Subcutaneous abdominal adipose tissue (tissue), 5 donors: ENCODE data around the gene PIK3AP1.

Experiments
- H3K27ac ChIP-seq: one replicate; pipeline ENCODE4 v1.7.0; 2013; ENCODE audit warnings: low read depth, mild to moderate bottlenecking, inconsistent platforms, low read length, moderate library complexity
- H3K27me3 ChIP-seq, 5 donors: one replicate each; pipeline ENCODE4 v1.7.0; 2013; ENCODE audit warnings: low read length in 5 of 5, inconsistent platforms in 1 of 5; ENCODE audit not compliant: control insufficient read depth in 5 of 5, insufficient read depth in 4 of 5
- H3K36me3 ChIP-seq, 5 donors: one replicate each; pipeline ENCODE4 v1.7.0; 2013; ENCODE audit warnings: low read length in 5 of 5; ENCODE audit not compliant: control insufficient read depth in 5 of 5, insufficient read depth in 5 of 5
- H3K4me1 ChIP-seq, 5 donors: one replicate each; pipeline ENCODE4 v1.7.0; 2013; ENCODE audit warnings: low read length in 5 of 5, mild to moderate bottlenecking in 3 of 5, moderate library complexity in 1 of 5; ENCODE audit not compliant: control insufficient read depth in 5 of 5, insufficient read depth in 5 of 5
- H3K4me3 ChIP-seq, 5 donors: one replicate each; pipeline ENCODE4 v1.7.0; 2013; ENCODE audit warnings: low read length in 5 of 5, low read depth in 1 of 5
- H3K9ac ChIP-seq, 5 donors: one replicate each; pipeline ENCODE4 v1.7.0; 2013; ENCODE audit warnings: low read length in 5 of 5, mild to moderate bottlenecking in 4 of 5, moderate library complexity in 3 of 5
- H3K9me3 ChIP-seq, 5 donors: one replicate each; pipeline ENCODE4 v1.7.0; 2013; ENCODE audit warnings: low read length in 5 of 5; ENCODE audit not compliant: control insufficient read depth in 5 of 5
- donor health status: healthy.
- donor health status: healthy.
- donor health status: healthy.
- donor health status: healthy.
- donor health status: healthy.

Gene PIK3AP1

DNA sequence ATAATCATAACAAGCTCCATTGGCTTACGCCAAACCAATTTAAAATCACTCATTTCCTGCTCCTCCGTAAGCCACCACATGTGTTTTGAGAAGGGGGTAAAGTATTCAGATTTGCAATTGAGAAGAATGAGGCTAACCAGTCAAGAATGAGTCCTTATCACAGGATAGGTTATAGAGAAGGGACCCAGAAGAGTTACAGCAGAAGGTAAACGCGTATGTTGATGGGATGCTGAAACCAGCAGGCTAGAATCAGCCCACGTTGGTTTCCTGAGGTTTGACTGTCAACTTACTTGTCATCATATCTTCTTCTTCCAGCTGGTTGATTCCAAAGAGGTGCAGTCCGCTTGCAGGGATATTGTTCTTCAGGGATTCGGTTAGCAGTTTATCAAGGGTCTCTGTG is 69.4 kb downstream of the PIK3AP1 start:
- Histone ChIP-seq H3K36me3 (peaks cover 0 to 19% (median 3%) of the 10 kb centered on the region in 5 donors), H3K4me3 (no peak overlapping the region), H3K9ac (no peak overlapping the region), H3K27me3 (peaks cover 0 to 3% (median 0%) of the 10 kb centered on the region in 5 donors), H3K27ac (no peak overlapping the region), H3K9me3 (no peaks in the 10 kb centered on the region), H3K4me1 (peaks cover 0 to 20% (median 2%) of the 10 kb centered on the region in 5 donors)

DNA sequence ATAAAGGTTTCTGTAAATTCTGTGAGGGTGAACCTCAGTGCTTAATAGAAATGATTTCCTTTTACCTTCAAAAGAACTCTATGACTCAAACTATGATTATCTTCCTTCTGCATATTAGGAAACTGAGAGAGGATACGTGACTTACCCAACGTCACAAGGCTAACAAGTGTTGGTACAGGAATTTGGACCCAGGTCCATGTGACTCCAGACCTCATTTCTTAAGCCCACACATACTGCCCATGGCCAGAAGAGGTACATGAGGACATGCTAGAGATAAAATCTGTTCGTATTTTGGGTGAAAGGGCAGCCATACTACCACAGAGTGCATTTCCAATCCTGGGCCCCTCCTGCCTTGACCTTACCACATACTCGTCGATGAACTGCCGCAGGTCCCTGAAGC is 72.0 kb downstream of the PIK3AP1 start:
- no peaks in the 10 kb centered on the region for H3K9me3 ChIP-seq
- no peak overlapping the region for H3K4me3 ChIP-seq
- peaks cover 0 to 7% (median 0%) of the 10 kb centered on the region in 5 donors for H3K27me3 ChIP-seq
- H3K27ac ChIP-seq: no peak overlapping the region
- H3K9ac ChIP-seq: no peak overlapping the region
- peaks cover 0 to 20% (median 2%) of the 10 kb centered on the region in 5 donors for H3K4me1 ChIP-seq
- peaks cover 0 to 19% (median 3%) of the 10 kb centered on the region in 5 donors for H3K36me3 ChIP-seq

DNA sequence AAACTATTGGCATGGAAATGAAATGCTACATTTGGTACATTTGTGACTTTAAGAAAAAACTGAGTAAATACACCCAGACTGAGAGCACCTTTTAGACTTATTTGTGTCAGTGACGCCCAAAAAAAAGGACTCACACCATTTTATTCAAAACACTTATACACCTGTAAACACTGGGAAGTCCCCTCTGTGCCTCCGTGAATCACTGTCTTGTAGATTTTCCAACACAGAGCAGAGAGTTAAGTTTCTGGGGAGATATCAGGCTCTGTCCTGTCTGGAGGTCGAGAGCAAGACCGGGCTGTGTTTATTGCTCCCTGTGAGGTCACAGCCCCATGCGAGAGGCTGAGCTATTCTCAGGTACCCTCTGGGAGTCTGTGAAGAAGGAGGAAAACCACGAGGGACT is 72.8 kb downstream of the PIK3AP1 start:
- no peak overlapping the region for H3K27ac ChIP-seq
- no peak overlapping the region for H3K4me3 ChIP-seq
- H3K36me3 ChIP-seq: peaks cover 0 to 19% (median 3%) of the 10 kb centered on the region in 5 donors
- H3K9me3 ChIP-seq: no peaks in the 10 kb centered on the region
- H3K27me3 ChIP-seq: peaks cover 0 to 7% (median 0%) of the 10 kb centered on the region in 5 donors
- no peak overlapping the region for H3K9ac ChIP-seq
- peaks cover 0 to 17% (median under 1%) of the 10 kb centered on the region in 5 donors for H3K4me1 ChIP-seq

DNA sequence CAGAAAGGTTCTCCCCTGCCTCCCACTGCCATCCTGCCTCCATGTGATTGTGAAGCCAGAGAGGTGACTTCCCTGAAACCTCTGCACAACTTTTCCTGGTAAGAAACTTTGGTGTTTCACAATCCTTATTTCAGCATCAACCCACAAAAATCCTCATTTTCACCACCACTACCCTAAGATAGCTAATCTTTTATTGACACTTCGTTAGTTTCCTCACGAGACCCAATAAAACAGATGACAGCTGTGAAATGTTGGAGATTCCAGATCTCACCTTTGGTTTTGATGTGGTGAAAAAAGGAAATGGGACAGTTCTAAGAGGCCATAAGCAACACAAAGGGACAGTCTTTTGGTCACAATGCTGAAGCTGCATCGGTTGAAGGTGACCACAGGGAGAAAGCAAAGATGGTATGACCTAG is 73.6 kb downstream of the PIK3AP1 start:
- Histone ChIP-seq H3K4me1 (peaks cover 0 to 15% (median 0%) of the 10 kb centered on the region in 5 donors), H3K9ac (no peak overlapping the region), H3K27ac (no peak overlapping the region), H3K36me3 (peaks cover 0 to 19% (median 3%) of the 10 kb centered on the region in 5 donors), H3K4me3 (no peak overlapping the region), H3K9me3 (no peaks in the 10 kb centered on the region), H3K27me3 (peaks cover 0 to 7% (median 0%) of the 10 kb centered on the region in 5 donors)

DNA sequence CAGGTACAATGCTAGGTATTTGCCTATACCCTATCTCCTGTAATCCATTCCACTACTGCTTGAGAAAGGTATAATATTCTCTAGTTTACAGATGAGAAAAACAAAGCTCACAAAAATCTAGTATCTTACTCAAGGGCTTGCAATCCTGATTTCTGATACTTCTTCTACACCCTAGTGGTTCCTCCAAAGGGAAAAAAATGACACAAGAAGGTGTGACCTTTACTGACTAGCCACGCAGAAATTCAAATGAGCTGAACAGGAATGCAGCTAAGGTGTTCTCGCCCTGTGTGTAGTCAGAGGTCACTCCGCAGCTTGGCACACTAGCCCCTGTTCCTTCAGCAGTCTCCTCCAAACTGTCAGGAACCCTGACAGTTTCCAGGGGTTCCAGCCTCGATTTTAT is 74.0 kb downstream of the PIK3AP1 start:
- peaks cover 0 to 19% (median 3%) of the 10 kb centered on the region in 5 donors for H3K36me3 ChIP-seq
- no peak overlapping the region for H3K27ac ChIP-seq
- H3K4me1 ChIP-seq: peaks cover 0 to 10% (median 0%) of the 10 kb centered on the region in 5 donors

DNA sequence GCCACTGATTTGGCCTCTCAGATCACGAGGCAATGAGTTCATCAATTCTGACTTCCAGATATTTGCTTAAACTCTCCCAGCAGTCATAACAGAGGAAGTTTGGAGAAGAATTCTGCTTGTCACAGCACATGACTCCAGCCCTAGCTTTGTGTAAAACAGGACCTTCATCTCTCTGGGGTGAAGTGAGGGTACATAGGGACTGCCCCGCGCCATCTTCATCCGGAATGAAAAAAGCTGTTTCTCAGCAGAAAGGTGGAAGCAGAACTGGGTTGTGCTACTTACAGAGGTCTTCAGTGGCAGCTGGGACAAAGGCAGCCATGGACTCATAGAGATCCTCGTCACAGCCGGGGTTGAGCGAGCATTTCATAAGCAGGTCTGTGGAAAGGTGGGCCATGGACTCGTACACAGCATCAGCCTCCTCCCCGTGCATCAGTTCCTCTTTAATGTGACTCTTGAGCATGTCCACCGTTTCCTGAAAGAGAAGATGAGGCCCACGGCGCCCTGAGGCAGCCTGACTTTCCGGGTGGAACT is 75.1 kb downstream of the PIK3AP1 start:
- Histone ChIP-seq H3K9me3 (no peaks in the 10 kb centered on the region), H3K4me1 (peaks cover 0 to 7% (median 0%) of the 10 kb centered on the region in 5 donors), H3K36me3 (peaks cover 0 to 14% (median 0%) of the 10 kb centered on the region in 5 donors), H3K27me3 (peaks cover 0 to 6% (median 0%) of the 10 kb centered on the region in 5 donors), H3K9ac (no peak overlapping the region), H3K4me3 (no peak overlapping the region), H3K27ac (no peak overlapping the region)

More for the DNA sequence above, 74.0 kb downstream of the PIK3AP1 start:
- no peaks in the 10 kb centered on the region for H3K9me3 ChIP-seq
- no peak overlapping the region for H3K9ac ChIP-seq
- H3K4me3 ChIP-seq: no peak overlapping the region
- peaks cover 0 to 7% (median 0%) of the 10 kb centered on the region in 5 donors for H3K27me3 ChIP-seq

DNA sequence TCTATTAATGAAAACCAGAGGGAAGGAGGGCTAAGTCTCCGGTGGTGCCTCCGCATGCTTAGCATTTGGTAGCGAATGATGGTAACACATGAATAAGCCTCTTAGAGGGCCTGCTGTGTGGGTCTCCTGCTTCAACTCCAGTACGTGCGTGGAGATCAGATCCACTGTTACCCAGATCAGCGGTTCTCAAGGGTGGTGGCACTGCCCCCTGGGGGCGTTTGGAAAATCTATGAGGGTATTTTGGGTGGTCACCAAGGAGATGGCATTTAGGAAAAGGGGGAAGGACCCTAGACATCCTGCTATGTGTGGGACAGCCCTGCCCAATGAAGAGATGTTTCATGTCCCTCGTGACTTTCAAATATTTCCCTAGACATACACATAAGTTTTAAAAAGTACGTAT is 76.4 kb downstream of the PIK3AP1 start:
- Histone ChIP-seq H3K27ac (no peak overlapping the region), H3K4me1 (peaks cover 0 to 7% (median 0%) of the 10 kb centered on the region in 5 donors), H3K9ac (no peak overlapping the region), H3K9me3 (no peaks in the 10 kb centered on the region), H3K4me3 (no peak overlapping the region), H3K36me3 (peaks cover 0 to 11% (median 0%) of the 10 kb centered on the region in 5 donors), H3K27me3 (peaks cover 0 to 11% (median 0%) of the 10 kb centered on the region in 5 donors)

DNA sequence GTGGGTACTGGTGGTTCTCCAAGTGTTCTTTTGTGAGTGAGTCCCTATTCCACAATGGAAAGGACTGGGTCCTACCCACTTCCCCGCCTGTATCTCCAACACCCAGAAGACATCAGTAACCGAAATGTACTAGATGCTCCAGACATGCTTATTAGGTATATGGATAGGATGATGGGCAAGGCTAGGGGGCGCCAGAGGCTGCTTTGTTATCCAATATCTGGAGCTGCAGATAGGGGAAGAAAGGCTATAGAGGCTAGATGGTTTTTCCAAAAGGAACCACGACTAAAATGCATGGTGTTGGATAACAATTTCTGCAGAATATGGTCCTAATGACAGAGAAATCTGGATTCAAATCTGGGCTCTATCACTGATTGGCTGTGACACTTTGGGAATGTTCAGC is 77.3 kb downstream of the PIK3AP1 start:
- H3K9ac ChIP-seq: no peak overlapping the region
- no peak overlapping the region for H3K4me3 ChIP-seq
- H3K4me1 ChIP-seq: peaks cover 0 to 7% (median 0%) of the 10 kb centered on the region in 5 donors
- H3K27ac ChIP-seq: no peak overlapping the region
- peaks cover 0 to 4% (median 0%) of the 10 kb centered on the region in 5 donors for H3K36me3 ChIP-seq
- peaks cover 0 to 1% (median 0%) of the 10 kb centered on the region in 5 donors for H3K9me3 ChIP-seq
- H3K27me3 ChIP-seq: peaks cover 0 to 13% (median 3%) of the 10 kb centered on the region in 5 donors

DNA sequence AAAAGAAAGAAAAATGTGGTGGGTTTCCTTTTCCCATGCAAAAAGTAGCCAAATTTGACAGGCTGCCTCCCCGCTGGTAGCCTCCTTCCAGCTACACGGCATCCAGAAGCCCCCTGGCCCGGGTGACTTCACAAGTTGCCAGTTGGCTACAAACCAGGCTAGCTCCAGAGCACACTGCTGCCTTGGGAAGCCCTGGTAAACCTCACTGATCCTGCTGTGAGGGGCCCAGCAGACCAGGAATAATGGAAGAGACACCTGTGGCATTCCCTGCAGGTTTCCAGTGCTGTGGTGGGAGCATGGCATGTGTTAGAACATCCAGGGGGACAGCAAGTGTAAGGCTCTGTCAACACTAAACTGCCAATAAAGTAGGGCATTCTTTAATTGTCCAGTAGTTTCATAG is 77.8 kb downstream of the PIK3AP1 start:
- no peak overlapping the region for H3K4me3 ChIP-seq
- peaks cover 0 to 2% (median 0%) of the 10 kb centered on the region in 5 donors for H3K36me3 ChIP-seq
- H3K9me3 ChIP-seq: peaks cover 0 to 3% (median 0%) of the 10 kb centered on the region in 5 donors

DNA sequence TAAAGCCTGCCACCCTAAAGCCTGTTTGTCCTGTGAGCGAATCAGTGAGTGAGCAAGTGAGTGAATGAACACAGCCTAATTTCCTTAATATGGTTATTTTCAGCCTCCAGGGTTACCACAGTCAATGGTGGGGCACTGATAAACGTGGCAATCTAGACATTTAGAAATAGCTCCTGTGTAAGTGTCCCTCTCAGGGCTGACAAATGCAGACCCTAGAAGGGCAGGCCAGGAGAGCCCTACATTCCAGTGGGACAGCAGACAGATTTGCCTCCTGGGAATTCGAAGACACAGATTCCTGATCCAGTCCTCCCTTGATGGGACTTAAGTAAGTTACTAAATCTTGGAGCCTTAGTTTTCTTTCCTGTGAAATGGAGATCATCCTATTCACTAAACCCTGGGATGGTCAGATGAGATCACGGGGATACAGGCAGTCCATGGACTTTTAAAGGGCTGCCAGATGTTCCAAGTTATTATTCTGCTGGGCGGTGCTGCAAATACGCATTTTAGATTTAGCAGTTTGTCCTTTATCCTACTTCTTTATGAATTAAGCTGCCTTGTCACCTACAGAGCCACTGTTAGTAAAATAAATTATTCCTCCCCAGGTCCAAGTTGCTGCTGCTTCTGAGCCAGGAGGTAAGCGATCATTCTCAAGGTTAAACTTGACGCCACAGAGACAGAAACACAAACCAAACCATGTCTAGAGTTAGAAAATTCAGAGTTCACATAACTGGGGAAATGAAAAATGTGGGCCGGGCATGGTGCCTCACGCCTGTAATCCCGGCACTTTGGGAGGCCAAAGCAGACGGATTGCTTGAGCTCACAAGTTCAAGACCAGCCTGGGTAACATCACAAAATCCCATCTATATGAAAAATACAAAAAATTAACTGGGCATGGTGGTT is 78.7 kb downstream of the PIK3AP1 start:
- H3K9me3 ChIP-seq: peaks cover 0 to 3% (median 0%) of the 10 kb centered on the region in 5 donors
- peaks cover 0 to 2% (median 0%) of the 10 kb centered on the region in 5 donors for H3K36me3 ChIP-seq
- peaks cover 0 to 13% (median 3%) of the 10 kb centered on the region in 5 donors for H3K27me3 ChIP-seq
- H3K9ac ChIP-seq: no peak overlapping the region
- H3K27ac ChIP-seq: no peak overlapping the region
- H3K4me3 ChIP-seq: no peak overlapping the region
- H3K4me1 ChIP-seq: peaks cover 0 to 4% (median 0%) of the 10 kb centered on the region in 5 donors

More for the DNA sequence above, 77.8 kb downstream of the PIK3AP1 start:
- H3K9ac ChIP-seq: no peak overlapping the region
- H3K27ac ChIP-seq: no peak overlapping the region
- peaks cover 0 to 7% (median 0%) of the 10 kb centered on the region in 5 donors for H3K4me1 ChIP-seq
- H3K27me3 ChIP-seq: peaks cover 0 to 13% (median 3%) of the 10 kb centered on the region in 5 donors
